Cardiac fibroblast (primary cell): ENCODE data around the gene OPCML.
A peak's percentile ranks its signal among the peaks of the same experiment; 100 is the strongest.

ENCODE experiments used
- DNase-seq, 2 donors: peaks; one replicate each; pipeline versions ENCODE4 v3.0.0 to v3.0.0-alpha.2; 2010; ENCODE audit warnings: low read depth in 2 of 2
- H3K4me3 ChIP-seq, 2 donors: replicated peaks in 1 of 2; 1 replicate in 1 of 2; 2 replicates in 1 of 2; pipeline ENCODE4 v1.5.1; 2011; ENCODE audit warnings: low read depth in 2 of 2, low read length in 2 of 2, mild to moderate bottlenecking in 2 of 2, moderate library complexity in 1 of 2
- CTCF ChIP-seq: IDR thresholded peaks from one replicate; pipeline ENCODE4 v1.5.1; 2011; ENCODE audit warnings: low read depth, mild to moderate bottlenecking, low read length, inconsistent platforms

The OPCML gene

GRCh38 chr11:132564091-132564885 lies 968.0 kb downstream of the OPCML start:
- no peak overlapping the region for H3K4me3 ChIP-seq
- no peak for DNase-seq

DNA sequence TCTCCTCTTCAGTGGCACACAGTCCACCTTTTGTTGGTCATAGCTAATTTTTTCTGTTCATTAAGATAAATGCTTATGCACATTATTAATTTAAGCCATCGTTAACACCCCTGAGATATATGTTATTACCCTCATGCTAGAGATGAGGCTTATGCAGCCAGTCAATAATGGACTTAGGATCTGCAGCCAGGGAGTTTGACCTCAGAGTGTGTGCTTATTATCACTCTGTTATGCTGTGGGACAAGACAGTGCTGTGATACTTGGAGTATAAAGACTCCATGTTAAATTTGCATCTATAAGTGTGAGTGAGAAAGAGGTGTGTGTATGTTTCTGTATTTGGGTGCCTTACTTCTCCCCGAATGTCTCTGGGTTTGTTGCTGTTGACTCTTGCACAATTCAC lies 969.3 kb downstream of the OPCML start:
- no peak for TF ChIP-seq CTCF

More at GRCh38 chr11:132564091-132564885, 968.0 kb downstream of the OPCML start:
- no peak for TF ChIP-seq CTCF

DNA sequence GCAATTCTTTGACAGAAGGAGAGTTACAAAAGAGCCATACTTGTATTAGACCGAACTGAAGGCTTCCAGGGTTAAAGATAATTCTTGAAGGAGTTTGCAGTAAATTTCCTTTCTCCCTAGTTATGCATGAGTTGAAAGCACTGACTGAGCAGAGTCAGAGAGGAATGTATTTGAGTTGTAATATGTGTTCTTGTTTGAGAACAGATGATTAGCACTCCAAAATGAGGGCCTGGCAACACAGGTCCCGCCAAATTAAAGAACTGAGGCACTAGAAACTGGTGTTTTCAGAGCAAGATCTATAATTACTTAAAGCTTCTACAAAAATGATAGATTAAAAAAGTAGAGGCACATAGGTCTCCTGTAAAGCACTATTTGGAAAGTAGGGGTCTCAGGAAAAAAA lies 970.4 kb downstream of the OPCML start:
- no peak for TF ChIP-seq CTCF
- H3K4me3 ChIP-seq = no peak overlapping the region
- no peak for DNase-seq

More for the DNA sequence above, 969.3 kb downstream of the OPCML start:
- no peak overlapping the region for H3K4me3 ChIP-seq
- no peak for DNase-seq

DNA sequence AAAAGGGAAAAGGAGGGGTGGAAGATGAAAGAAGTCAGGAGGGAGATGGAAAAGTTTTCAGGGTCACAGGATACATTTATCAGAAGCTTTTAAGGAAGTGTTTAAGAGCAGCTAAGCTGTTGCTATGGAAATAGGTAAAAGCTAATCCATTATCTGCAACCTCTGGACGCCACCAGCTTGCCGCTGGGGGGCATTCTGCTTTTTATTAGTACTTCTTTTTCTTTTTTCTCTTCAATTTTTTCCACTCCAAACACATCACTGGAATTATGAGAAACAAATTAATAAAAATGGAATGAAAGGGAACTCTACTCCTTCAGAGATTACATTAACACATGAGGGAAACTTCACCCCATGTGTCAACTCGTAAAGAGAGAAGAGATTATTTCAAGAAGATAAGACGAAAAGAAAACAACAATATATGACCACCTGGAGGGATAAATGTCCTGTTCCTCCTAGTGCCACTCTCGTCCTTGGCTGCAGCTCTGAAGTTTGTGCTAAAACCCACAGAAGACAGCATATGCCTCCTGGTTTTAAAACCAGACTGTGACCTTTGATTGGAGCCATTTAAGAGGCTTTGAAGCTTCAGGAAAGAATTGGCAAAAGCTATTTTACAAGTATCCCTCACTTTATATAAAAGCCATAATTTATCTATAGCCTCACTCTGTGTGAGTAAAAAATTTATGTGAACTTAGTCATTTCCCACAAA lies 972.8 kb downstream of the OPCML start:
- DNase-seq = peak in 1 of 2 donors; percentile 11
- H3K4me3 ChIP-seq = no peak overlapping the region
- no peak for TF ChIP-seq CTCF

GRCh38 chr11:132556316-132556715 lies 976.0 kb downstream of the OPCML start:
- no peak for TF ChIP-seq CTCF
- no peak for DNase-seq
- no peak overlapping the region for H3K4me3 ChIP-seq

DNA sequence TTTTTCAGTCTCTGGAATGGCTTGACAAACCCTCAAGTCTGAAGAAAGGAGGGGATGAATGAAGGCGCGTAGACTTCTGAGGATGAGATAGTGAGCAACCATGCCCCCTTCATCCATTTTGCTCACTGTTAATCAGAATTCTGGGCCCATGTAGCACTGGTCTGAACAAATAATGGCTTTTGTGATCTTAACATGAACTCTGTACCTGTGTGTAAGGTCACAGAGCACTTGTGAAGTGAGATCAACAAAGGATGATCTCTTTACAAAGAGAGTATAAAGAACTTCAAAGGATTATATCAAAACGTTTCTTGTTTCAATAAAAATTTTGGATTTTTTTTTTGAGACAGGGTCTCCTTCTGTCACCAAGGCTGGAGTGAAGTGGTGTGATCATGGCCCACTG lies 976.7 kb downstream of the OPCML start:
- no peak for DNase-seq
- no peak overlapping the region for H3K4me3 ChIP-seq
- no peak for TF ChIP-seq CTCF
